Dermis microvascular lymphatic vessel endothelial cell (primary cell): ENCODE measurements around the gene PTPDC1. TPM values are rescaled to one million over a fixed set of nuclear protein-coding genes. Genes with fewer than 3 reads are reported as not detected.
A peak's percentile ranks its signal among the peaks of the same experiment; 100 is the strongest.

Source experiments
- DNase-seq, 2 donors: peaks; one replicate each; pipeline versions ENCODE4 v3.0.0 to v3.0.0-alpha.2; 2010; ENCODE audit warnings: low read depth in 2 of 2
- total RNA-seq: library from RNA; depleted of rRNA; stranded (reverse); fragments of >200 nt; gene quantifications from 2 replicates; pipeline ENCODE4 v1.2.1, GENCODE V29; 2014

The PTPDC1 gene
- total RNA-seq, 1 donor from 2014 or later: 3.6 TPM

GRCh38 chr9:94140791-94141790 is 56.8 kb downstream of the PTPDC1 start:
- no peak for DNase-seq

GRCh38 chr9:94142353-94142752 is 58.1 kb downstream of the PTPDC1 start:
- no peak for DNase-seq

- no peak for DNase-seq
Observed at GRCh38 chr9:94144394-94144793, 60.1 kb downstream of the PTPDC1 start.

- DNase-seq: no peak
Observed at GRCh38 chr9:94145640-94146039, 61.4 kb downstream of the PTPDC1 start.

- no peak for DNase-seq
Observed at GRCh38 chr9:94147776-94148175, 63.5 kb downstream of the PTPDC1 start.

GRCh38 chr9:94148419-94148818 is 64.2 kb downstream of the PTPDC1 start:
- no peak for DNase-seq

GRCh38 chr9:94149696-94150095 is 65.4 kb downstream of the PTPDC1 start:
- DNase-seq: no peak

GRCh38 chr9:94150279-94150828 is 66.1 kb downstream of the PTPDC1 start:
- DNase-seq: no peak

- no peak for DNase-seq
Observed at GRCh38 chr9:94150890-94151650, 66.8 kb downstream of the PTPDC1 start.

GRCh38 chr9:94153905-94154304 is 69.6 kb downstream of the PTPDC1 start:
- DNase-seq: no peak

- DNase-seq: no peak
Observed at GRCh38 chr9:94156348-94157049, 72.2 kb downstream of the PTPDC1 start.

- peak; percentile 79 to 87 for DNase-seq
Observed at GRCh38 chr9:94157050-94157801, 73.0 kb downstream of the PTPDC1 start.

Other genes starting within 250 kb of the PTPDC1 start
- gene BARX1, start 129.1 kb upstream of the PTPDC1 start, total RNA-seq: not detected in 2 replicates
- gene ZNF169, start 174.8 kb downstream of the PTPDC1 start, total RNA-seq: 1.9 and 3.4 TPM in 2 replicates
- gene NUTM2F, start 244.2 kb downstream of the PTPDC1 start, total RNA-seq: not detected in 2 replicates